Peyer's patch (tissue), 4 donors: ENCODE results near the gene BICC1.

Experiments used
- POLR2A ChIP-seq, 2 donors: fragments of 450-650 bp; IDR thresholded peaks; one replicate each; pipeline ENCODE4 v1.5.1; 2017; ENCODE audit warnings: antibody characterized with exemption in 2 of 2, mild to moderate bottlenecking in 2 of 2, moderate library complexity in 2 of 2
- TF ChIP-seq, protein P1 (sequence below), 6 experiments: fragments of 450-650 bp in 4 of 6; fragments of 200-600 bp in 2 of 6; sonication (generic) in 1 of 6; IDR thresholded peaks; one replicate each; pipeline ENCODE4 v1.5.1; 2017 to 2019; ENCODE audit warnings: antibody characterized with exemption in 6 of 6, mild to moderate bottlenecking in 3 of 6, moderate library complexity in 1 of 6

DNA sequence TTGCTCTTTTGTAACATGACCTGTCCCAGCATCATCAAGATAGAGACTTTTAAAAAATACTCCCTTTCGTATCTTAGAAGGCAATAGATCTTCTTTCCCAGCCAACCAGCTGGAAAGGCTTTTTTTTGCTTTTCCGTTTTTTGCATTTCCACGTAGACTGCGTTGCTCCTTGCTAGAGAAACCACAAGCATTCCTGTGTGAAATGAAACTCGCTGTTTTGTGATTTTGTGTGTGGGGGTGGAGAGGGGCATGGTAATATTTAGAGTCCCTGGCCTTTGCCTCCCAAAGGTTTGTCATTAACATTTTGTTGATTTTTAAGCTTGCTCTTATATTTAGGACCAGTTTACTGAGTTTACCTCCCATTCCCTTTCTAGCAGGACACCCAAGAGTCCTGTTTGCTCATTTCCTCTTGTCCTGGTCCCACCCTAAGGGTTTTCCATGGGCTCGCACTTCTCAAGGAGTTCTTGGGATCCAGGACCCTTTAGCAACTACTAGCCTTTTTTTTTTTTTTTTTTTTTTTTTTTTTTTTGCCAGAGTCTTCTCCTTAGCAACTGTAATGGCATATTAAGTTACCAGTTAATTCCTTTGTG is 243.6 kb downstream of the BICC1 start:
- TF ChIP-seq, protein P1, sequence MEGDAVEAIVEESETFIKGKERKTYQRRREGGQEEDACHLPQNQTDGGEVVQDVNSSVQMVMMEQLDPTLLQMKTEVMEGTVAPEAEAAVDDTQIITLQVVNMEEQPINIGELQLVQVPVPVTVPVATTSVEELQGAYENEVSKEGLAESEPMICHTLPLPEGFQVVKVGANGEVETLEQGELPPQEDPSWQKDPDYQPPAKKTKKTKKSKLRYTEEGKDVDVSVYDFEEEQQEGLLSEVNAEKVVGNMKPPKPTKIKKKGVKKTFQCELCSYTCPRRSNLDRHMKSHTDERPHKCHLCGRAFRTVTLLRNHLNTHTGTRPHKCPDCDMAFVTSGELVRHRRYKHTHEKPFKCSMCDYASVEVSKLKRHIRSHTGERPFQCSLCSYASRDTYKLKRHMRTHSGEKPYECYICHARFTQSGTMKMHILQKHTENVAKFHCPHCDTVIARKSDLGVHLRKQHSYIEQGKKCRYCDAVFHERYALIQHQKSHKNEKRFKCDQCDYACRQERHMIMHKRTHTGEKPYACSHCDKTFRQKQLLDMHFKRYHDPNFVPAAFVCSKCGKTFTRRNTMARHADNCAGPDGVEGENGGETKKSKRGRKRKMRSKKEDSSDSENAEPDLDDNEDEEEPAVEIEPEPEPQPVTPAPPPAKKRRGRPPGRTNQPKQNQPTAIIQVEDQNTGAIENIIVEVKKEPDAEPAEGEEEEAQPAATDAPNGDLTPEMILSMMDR (IDR thresholded peaks at IDR 0.05), result no peak
- no peak for TF ChIP-seq POLR2A (IDR thresholded peaks at IDR 0.05)
